ENCODE results near the gene PIP4K2C.

PIP4K2C gene

GRCh38 chr12:57586128-57586527, 4.9 kb upstream of the PIP4K2C start:
- TF ChIP-seq POLR2AphosphoS5 (IDR thresholded peaks at IDR 0.05; ENCODE audit: low read depth, low read length) (no peak), FOXP2 (optimal IDR thresholded peaks at IDR 0.05; ENCODE audit: borderline replicate concordance, extremely low read depth, extremely low read length, insufficient read depth) (no peak), TAF1 (IDR thresholded peaks at IDR 0.05; ENCODE audit: borderline replicate concordance, insufficient read depth, low read length) (no peak), SIN3A (IDR thresholded peaks at IDR 0.05; ENCODE audit: borderline replicate concordance, insufficient read depth, low read length) (no peak)
- TF ChIP-seq, protein P1, sequence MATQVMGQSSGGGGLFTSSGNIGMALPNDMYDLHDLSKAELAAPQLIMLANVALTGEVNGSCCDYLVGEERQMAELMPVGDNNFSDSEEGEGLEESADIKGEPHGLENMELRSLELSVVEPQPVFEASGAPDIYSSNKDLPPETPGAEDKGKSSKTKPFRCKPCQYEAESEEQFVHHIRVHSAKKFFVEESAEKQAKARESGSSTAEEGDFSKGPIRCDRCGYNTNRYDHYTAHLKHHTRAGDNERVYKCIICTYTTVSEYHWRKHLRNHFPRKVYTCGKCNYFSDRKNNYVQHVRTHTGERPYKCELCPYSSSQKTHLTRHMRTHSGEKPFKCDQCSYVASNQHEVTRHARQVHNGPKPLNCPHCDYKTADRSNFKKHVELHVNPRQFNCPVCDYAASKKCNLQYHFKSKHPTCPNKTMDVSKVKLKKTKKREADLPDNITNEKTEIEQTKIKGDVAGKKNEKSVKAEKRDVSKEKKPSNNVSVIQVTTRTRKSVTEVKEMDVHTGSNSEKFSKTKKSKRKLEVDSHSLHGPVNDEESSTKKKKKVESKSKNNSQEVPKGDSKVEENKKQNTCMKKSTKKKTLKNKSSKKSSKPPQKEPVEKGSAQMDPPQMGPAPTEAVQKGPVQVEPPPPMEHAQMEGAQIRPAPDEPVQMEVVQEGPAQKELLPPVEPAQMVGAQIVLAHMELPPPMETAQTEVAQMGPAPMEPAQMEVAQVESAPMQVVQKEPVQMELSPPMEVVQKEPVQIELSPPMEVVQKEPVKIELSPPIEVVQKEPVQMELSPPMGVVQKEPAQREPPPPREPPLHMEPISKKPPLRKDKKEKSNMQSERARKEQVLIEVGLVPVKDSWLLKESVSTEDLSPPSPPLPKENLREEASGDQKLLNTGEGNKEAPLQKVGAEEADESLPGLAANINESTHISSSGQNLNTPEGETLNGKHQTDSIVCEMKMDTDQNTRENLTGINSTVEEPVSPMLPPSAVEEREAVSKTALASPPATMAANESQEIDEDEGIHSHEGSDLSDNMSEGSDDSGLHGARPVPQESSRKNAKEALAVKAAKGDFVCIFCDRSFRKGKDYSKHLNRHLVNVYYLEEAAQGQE (IDR thresholded peaks at IDR 0.05; ENCODE audit: insufficient read depth in 1 of 2, low read depth in 2 of 2, low read length in 2 of 2), result no peak

DNA sequence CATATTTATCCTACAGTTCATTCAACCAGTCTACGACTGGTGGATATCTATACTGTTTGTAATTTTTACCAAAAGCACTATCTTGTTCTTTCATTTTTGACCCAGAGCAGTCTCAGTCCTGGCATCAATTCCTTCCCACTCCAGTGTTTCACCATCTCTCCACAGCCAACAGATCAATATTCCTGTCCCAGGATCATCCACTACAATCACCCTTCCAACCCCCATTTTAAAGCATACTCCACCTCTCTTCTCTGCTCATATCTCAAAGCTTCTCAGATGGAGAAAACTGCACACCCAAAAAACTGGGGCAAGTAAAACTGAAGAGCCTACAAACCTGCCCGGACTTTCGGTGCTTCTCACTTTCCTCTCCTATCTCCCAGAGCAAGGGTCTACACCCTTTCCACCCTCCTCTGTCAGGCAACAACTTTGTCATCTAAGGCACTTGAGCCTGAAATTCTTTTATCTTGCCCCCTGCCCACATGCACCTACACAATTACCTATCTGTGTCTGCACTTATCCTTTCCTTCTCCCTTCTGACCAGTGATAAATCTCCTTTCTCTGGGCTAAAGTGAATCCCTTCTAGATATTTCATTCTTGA, 4.1 kb upstream of the PIP4K2C start:
- TF ChIP-seq FOXP2 (optimal IDR thresholded peaks at IDR 0.05; ENCODE audit: borderline replicate concordance, extremely low read depth, extremely low read length, insufficient read depth), result no peak
- TF ChIP-seq, protein P1 (IDR thresholded peaks at IDR 0.05; ENCODE audit: insufficient read depth in 1 of 2, low read depth in 2 of 2, low read length in 2 of 2), result no peak
- TF ChIP-seq SIN3A (IDR thresholded peaks at IDR 0.05; ENCODE audit: borderline replicate concordance, insufficient read depth, low read length), result no peak
- no peak for TF ChIP-seq POLR2AphosphoS5 (IDR thresholded peaks at IDR 0.05; ENCODE audit: low read depth, low read length)
- no peak for TF ChIP-seq TAF1 (IDR thresholded peaks at IDR 0.05; ENCODE audit: borderline replicate concordance, insufficient read depth, low read length)

- TF ChIP-seq POLR2AphosphoS5 (IDR thresholded peaks at IDR 0.05; ENCODE audit: low read depth, low read length), result no peak
- TF ChIP-seq, protein P1 (IDR thresholded peaks at IDR 0.05; ENCODE audit: insufficient read depth in 1 of 2, low read depth in 2 of 2, low read length in 2 of 2), result no peak
- TF ChIP-seq FOXP2 (optimal IDR thresholded peaks at IDR 0.05; ENCODE audit: borderline replicate concordance, extremely low read depth, extremely low read length, insufficient read depth), result no peak
- no peak for TF ChIP-seq TAF1 (IDR thresholded peaks at IDR 0.05; ENCODE audit: borderline replicate concordance, insufficient read depth, low read length)
- TF ChIP-seq SIN3A (IDR thresholded peaks at IDR 0.05; ENCODE audit: borderline replicate concordance, insufficient read depth, low read length), result no peak
These were observed 521 bp upstream of the PIP4K2C start for GRCh38 chr12:57590479-57590863.

DNA sequence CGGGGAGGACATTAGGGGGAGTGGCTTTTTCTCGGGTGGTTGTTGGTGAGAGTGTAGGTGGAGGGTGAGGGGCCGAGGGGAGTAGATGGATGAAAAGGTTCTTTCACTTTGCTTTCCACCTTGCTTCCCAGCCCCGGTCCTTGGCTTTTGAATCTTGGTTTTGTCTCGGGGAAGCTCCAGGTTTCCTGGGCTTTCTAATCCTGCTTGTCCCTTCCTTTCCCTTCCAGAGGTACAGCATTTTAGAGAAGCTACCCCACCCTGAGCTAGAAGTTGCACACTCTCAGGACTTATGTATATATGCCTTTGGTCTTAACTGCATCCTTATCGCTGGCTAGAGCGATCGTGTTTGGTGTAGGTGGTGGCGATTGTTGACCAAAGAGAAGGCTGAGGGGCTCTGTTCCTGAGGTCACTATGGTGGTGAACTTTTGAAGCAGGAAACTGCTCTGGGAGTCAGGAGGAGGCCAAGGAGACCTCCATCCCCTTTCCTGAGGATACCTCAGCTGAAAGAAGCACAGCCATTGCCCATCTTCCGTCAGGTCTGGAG, 862 bp downstream of the PIP4K2C start:
- TF ChIP-seq TAF1 (IDR thresholded peaks at IDR 0.05; ENCODE audit: borderline replicate concordance, insufficient read depth, low read length) (no peak), SIN3A (IDR thresholded peaks at IDR 0.05; ENCODE audit: borderline replicate concordance, insufficient read depth, low read length) (no peak), FOXP2 (optimal IDR thresholded peaks at IDR 0.05; ENCODE audit: borderline replicate concordance, extremely low read depth, extremely low read length, insufficient read depth) (no peak), POLR2AphosphoS5 (IDR thresholded peaks at IDR 0.05; ENCODE audit: low read depth, low read length) (no peak)
- TF ChIP-seq, protein P1 (IDR thresholded peaks at IDR 0.05; ENCODE audit: insufficient read depth in 1 of 2, low read depth in 2 of 2, low read length in 2 of 2), result no peak
